ENCODE results near the gene IFNA7. TPM values are rescaled to one million over a fixed set of nuclear protein-coding genes. Genes with fewer than 3 reads are reported as not detected.

Gene IFNA7
- total and polyA plus RNA-seq, 7 experiments from 2014 or later: not detected

- ATAC-seq: no peak
- CTCF ChIA-PET: no interaction called here
- Histone ChIP-seq H3K4me1 (ENCODE audit: control insufficient read depth in 2 of 2, insufficient read depth in 2 of 2, low read length in 2 of 2) (no peaks in the 10 kb centered on the region), H3K9me3 (ENCODE audit: control insufficient read depth in 2 of 3, low read length in 3 of 3) (no peaks in the 10 kb centered on the region), H3K36me3 (ENCODE audit: control insufficient read depth in 2 of 3, insufficient read depth in 3 of 3, low read length in 3 of 3) (no peaks in the 10 kb centered on the region), H3K27me3 (ENCODE audit: control insufficient read depth in 2 of 2, insufficient read depth in 2 of 2, low read length in 2 of 2) (no peaks in the 10 kb centered on the region), H3K4me3 (ENCODE audit: low read length) (no peak overlapping the region), H3K27ac (ENCODE audit: low read depth, low read length) (no peak overlapping the region)
- Mint-ChIP-seq H3K4me1 (peaks cover 12 to 29% (median 22%) of the 10 kb centered on the region in 7 donors), H3K9me3 (no peaks in the 10 kb centered on the region), H3K36me3 (peaks cover 0 to 6% (median 0%) of the 10 kb centered on the region in 5 donors), H3K27me3 (peaks cover 0 to 38% (median 0%) of the 10 kb centered on the region in 5 donors), H3K4me3 (no peak overlapping the region), H3K27ac (no peak overlapping the region)
- intact Hi-C loops (cut with micrococcal nuclease): no loop called here
- POLR2A ChIA-PET: no interaction called here
- DNase-seq: no peak
Measured at GRCh38 chr9:21165516-21165915, 36.5 kb downstream of the IFNA7 start.

GRCh38 chr9:21160178-21160577, 41.8 kb downstream of the IFNA7 start:
- peaks cover 20 to 48% (median 34%) of the 10 kb centered on the region in 7 donors for H3K4me1 Mint-ChIP-seq
- Histone ChIP-seq H3K4me3 (ENCODE audit: low read length) (peak overlapping the region; percentile 33), H3K27ac (ENCODE audit: low read depth, low read length) (no peak overlapping the region)

GRCh38 chr9:21155501-21155900, 46.5 kb downstream of the IFNA7 start:
- H3K4me3 Mint-ChIP-seq: no peak overlapping the region
- CTCF ChIA-PET: no interaction called here
- H3K36me3 ChIP-seq (ENCODE audit: control insufficient read depth in 2 of 3, insufficient read depth in 3 of 3, low read length in 3 of 3): no peaks in the 10 kb centered on the region
- H3K27ac Mint-ChIP-seq: no peak overlapping the region
- H3K4me1 Mint-ChIP-seq: peaks cover 11 to 30% (median 12%) of the 10 kb centered on the region in 7 donors
- H3K4me1 ChIP-seq (ENCODE audit: control insufficient read depth in 2 of 2, insufficient read depth in 2 of 2, low read length in 2 of 2): peaks cover 3 to 5% of the 10 kb centered on the region in 2 donors
- H3K27ac ChIP-seq (ENCODE audit: low read depth, low read length): no peak overlapping the region
- no peak overlapping the region for H3K4me3 ChIP-seq (ENCODE audit: low read length)
- POLR2A ChIA-PET: no interaction called here
- intact Hi-C loops (cut with micrococcal nuclease): no loop called here
- no peaks in the 10 kb centered on the region for H3K27me3 ChIP-seq (ENCODE audit: control insufficient read depth in 2 of 2, insufficient read depth in 2 of 2, low read length in 2 of 2)
- H3K9me3 ChIP-seq (ENCODE audit: control insufficient read depth in 2 of 3, low read length in 3 of 3): no peaks in the 10 kb centered on the region
- ATAC-seq: no peak
- peaks cover 0 to 14% (median 5%) of the 10 kb centered on the region in 11 donors for H3K9me3 Mint-ChIP-seq
- peaks cover 0 to 15% (median 6%) of the 10 kb centered on the region in 5 donors for H3K36me3 Mint-ChIP-seq
- DNase-seq: no peak
- peaks cover 0 to 25% (median 0%) of the 10 kb centered on the region in 5 donors for H3K27me3 Mint-ChIP-seq

More at GRCh38 chr9:21160178-21160577, 41.8 kb downstream of the IFNA7 start:
- intact Hi-C loops (cut with micrococcal nuclease): no loop called here
- ATAC-seq: peak; percentile 65
- peaks cover 3 to 5% of the 10 kb centered on the region in 2 donors for H3K4me1 ChIP-seq (ENCODE audit: control insufficient read depth in 2 of 2, insufficient read depth in 2 of 2, low read length in 2 of 2)
- no peaks in the 10 kb centered on the region for H3K9me3 ChIP-seq (ENCODE audit: control insufficient read depth in 2 of 3, low read length in 3 of 3)
- Mint-ChIP-seq H3K36me3 (peaks cover 0 to 19% (median 6%) of the 10 kb centered on the region in 5 donors), H3K4me3 (peak overlapping the region in 9 of 10 donors; percentile 40 to 79 (median 71)), H3K27ac (peak overlapping the region in 1 of 9 donors; percentile 27), H3K9me3 (peaks cover 0 to 14% (median 5%) of the 10 kb centered on the region in 11 donors), H3K27me3 (peaks cover 0 to 6% (median 0%) of the 10 kb centered on the region in 5 donors)
- ChIA-PET POLR2A (no interaction called here), CTCF (no interaction called here)
- peak in 1 of 9 donors; percentile 10 for DNase-seq
- H3K36me3 ChIP-seq (ENCODE audit: control insufficient read depth in 2 of 3, insufficient read depth in 3 of 3, low read length in 3 of 3): no peaks in the 10 kb centered on the region
- H3K27me3 ChIP-seq (ENCODE audit: control insufficient read depth in 2 of 2, insufficient read depth in 2 of 2, low read length in 2 of 2): no peaks in the 10 kb centered on the region

- H3K27ac Mint-ChIP-seq: no peak overlapping the region
- no peaks in the 10 kb centered on the region for H3K36me3 ChIP-seq (ENCODE audit: control insufficient read depth in 2 of 3, insufficient read depth in 3 of 3, low read length in 3 of 3)
- H3K27me3 Mint-ChIP-seq: peaks cover 0 to 33% (median 3%) of the 10 kb centered on the region in 5 donors
- no peak overlapping the region for H3K27ac ChIP-seq (ENCODE audit: low read depth, low read length)
- H3K4me3 ChIP-seq (ENCODE audit: low read length): no peak overlapping the region
- no peak overlapping the region for H3K4me3 Mint-ChIP-seq
- no peaks in the 10 kb centered on the region for H3K9me3 ChIP-seq (ENCODE audit: control insufficient read depth in 2 of 3, low read length in 3 of 3)
- H3K36me3 Mint-ChIP-seq: peaks cover 4 to 16% (median 6%) of the 10 kb centered on the region in 5 donors
- no peaks in the 10 kb centered on the region for H3K27me3 ChIP-seq (ENCODE audit: control insufficient read depth in 2 of 2, insufficient read depth in 2 of 2, low read length in 2 of 2)
- intact Hi-C loops (cut with micrococcal nuclease): loop anchor here in 1 of 2 donors (1.0 to 5.0 kb wide), 3 partner anchors 173 to 635 kb away; no protein-coding TSS in a partner anchor
- H3K9me3 Mint-ChIP-seq: peaks cover 0 to 21% (median 5%) of the 10 kb centered on the region in 11 donors
- ChIA-PET POLR2A (no interaction called here), CTCF (interaction anchor here (0.6 to 2.0 kb wide), 2 partner anchors 13 to 241 kb away, joined by 3 to 5 read pairs; no protein-coding TSS in a partner anchor)
- peaks cover 2 to 23% (median 3%) of the 10 kb centered on the region in 7 donors for H3K4me1 Mint-ChIP-seq
- DNase-seq (peak in 4 of 9 donors; percentile 2 to 23 (median 2)), ATAC-seq (peak; percentile 58)
- no peaks in the 10 kb centered on the region for H3K4me1 ChIP-seq (ENCODE audit: control insufficient read depth in 2 of 2, insufficient read depth in 2 of 2, low read length in 2 of 2)
Measured at GRCh38 chr9:21154018-21154608, 47.9 kb downstream of the IFNA7 start.

DNA sequence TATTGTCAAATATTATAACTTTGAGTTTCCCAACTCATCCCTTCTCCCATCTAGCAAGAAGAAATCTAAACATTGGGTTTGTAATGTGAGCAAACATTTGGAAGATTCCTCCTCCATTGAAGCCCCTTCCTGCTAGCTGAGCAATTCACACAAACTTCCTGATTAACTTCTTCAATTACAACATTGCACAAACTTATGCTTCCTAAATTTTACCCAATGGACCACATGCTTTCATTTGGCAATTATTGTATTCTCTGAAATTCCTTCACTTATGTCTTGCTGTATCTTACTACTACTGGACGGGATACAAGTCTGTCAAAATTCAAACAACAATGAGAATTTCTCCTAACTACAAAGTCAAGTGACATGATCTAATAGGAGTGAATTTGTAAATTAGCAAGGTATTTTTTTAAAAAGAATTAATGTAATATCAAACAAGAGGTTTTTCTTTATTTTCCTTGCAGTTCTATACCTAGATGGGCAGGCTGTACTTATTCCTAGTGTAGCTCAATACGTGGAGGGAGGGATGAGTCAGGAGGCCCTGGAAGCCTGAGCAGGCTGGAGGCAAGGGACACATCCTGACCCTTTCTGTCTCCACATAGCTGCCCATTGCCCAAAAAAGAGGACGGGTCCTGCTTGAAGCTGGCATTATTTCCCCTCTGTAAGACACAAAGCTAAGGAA, 48.5 kb downstream of the IFNA7 start:
- peaks cover 0 to 20% (median 0%) of the 10 kb centered on the region in 7 donors for H3K4me1 Mint-ChIP-seq
- DNase-seq (no peak), ATAC-seq (peak; percentile 16)
- Histone ChIP-seq H3K36me3 (ENCODE audit: control insufficient read depth in 2 of 3, insufficient read depth in 3 of 3, low read length in 3 of 3) (no peaks in the 10 kb centered on the region), H3K4me3 (ENCODE audit: low read length) (no peak overlapping the region), H3K27me3 (ENCODE audit: control insufficient read depth in 2 of 2, insufficient read depth in 2 of 2, low read length in 2 of 2) (no peaks in the 10 kb centered on the region), H3K27ac (ENCODE audit: low read depth, low read length) (no peak overlapping the region), H3K4me1 (ENCODE audit: control insufficient read depth in 2 of 2, insufficient read depth in 2 of 2, low read length in 2 of 2) (no peaks in the 10 kb centered on the region), H3K9me3 (ENCODE audit: control insufficient read depth in 2 of 3, low read length in 3 of 3) (no peaks in the 10 kb centered on the region)
- H3K4me3 Mint-ChIP-seq: no peak overlapping the region
- intact Hi-C loops (cut with micrococcal nuclease): loop anchor here in 1 of 2 donors (1.0 to 5.0 kb wide), 3 partner anchors 174 to 636 kb away; no protein-coding TSS in a partner anchor
- peaks cover 4 to 14% (median 6%) of the 10 kb centered on the region in 5 donors for H3K36me3 Mint-ChIP-seq
- CTCF ChIA-PET: interaction anchor here (0.6 to 2.0 kb wide), 2 partner anchors 14 to 242 kb away, joined by 3 to 5 read pairs; no protein-coding TSS in a partner anchor
- H3K27ac Mint-ChIP-seq: no peak overlapping the region
- POLR2A ChIA-PET: no interaction called here
- H3K27me3 Mint-ChIP-seq: peaks cover 0 to 36% (median 3%) of the 10 kb centered on the region in 5 donors
- peaks cover 0 to 27% (median 7%) of the 10 kb centered on the region in 11 donors for H3K9me3 Mint-ChIP-seq
